IMR-90 (cell line): ENCODE measurements around the gene FNDC10. TPM values are rescaled to one million over a fixed set of nuclear protein-coding genes. Genes with fewer than 3 reads are reported as not detected.

ENCODE experiments used
- ATAC-seq: fragments of 200-7000 bp; cut with Tn5 transposase; 2 replicates; pipeline ENCODE4 v1.9.1; 2020; ENCODE audit warnings: low read depth, mild to moderate bottlenecking, moderate library complexity
- BruUV-seq: library from RNA; stranded (reverse); fragments of 400-500 nt; replicated peaks from 2 replicates; lab custom pipeline; 2021; lab: Mats Ljungman, UMichigan
- CTCF ChIA-PET: fragments of 300-600 bp; formaldehyde crosslinking; extraction: SDS; loops from one replicate; lab custom pipeline; 2021; ENCODE audit warnings: antibody characterized with exemption; lab: Yijun Ruan, JAX
- POLR2A ChIA-PET: fragments of 300-600 bp; sonication (Branson Sonifier 250); formaldehyde crosslinking; loops from one replicate; lab custom pipeline; 2022; ENCODE audit warnings: antibody characterized with exemption; ENCODE audit not compliant: unreplicated experiment; lab: Charles Lee
- DNase-seq: peaks from one replicate; pipeline ENCODE4 v3.0.0; 2013
- H2AFZ ChIP-seq: replicated peaks from 2 replicates; pipeline ENCODE3; 2013; ENCODE audit warnings: low read length, mild to moderate bottlenecking; ENCODE audit not compliant: poor library complexity
- H2AK5ac ChIP-seq: 2 replicates; pipeline ENCODE4 v1.6.1; 2013; ENCODE audit warnings: low read depth, low read length, inconsistent platforms
- H2AK9ac ChIP-seq: replicated peaks from 2 replicates; pipeline ENCODE3; 2013; ENCODE audit warnings: mild to moderate bottlenecking, low read depth, low read length, moderate library complexity; ENCODE audit not compliant: poor library complexity
- H2BK120ac ChIP-seq: 2 replicates; pipeline ENCODE4 v1.6.1; 2013; ENCODE audit warnings: low read depth, low read length, inconsistent platforms
- H2BK15ac ChIP-seq: 3 replicates; pipeline ENCODE4 v1.6.1; 2013; ENCODE audit warnings: low read depth, low read length, inconsistent platforms
- H2BK20ac ChIP-seq: 2 replicates; pipeline ENCODE4 v1.6.1; 2013; ENCODE audit warnings: low read depth, mild to moderate bottlenecking, inconsistent platforms, low read length, moderate library complexity
- H2BK5ac ChIP-seq: 2 replicates; pipeline ENCODE4 v1.6.1; 2013; ENCODE audit warnings: mild to moderate bottlenecking, low read depth, low read length, inconsistent platforms; ENCODE audit not compliant: poor library complexity, severe bottlenecking
- H3K14ac ChIP-seq: replicated peaks from 2 replicates; pipeline ENCODE4 v1.6.1; 2013; ENCODE audit warnings: low read depth, low read length, inconsistent platforms
- H3K18ac ChIP-seq: 2 replicates; pipeline ENCODE4 v1.6.1; 2013; ENCODE audit warnings: low read depth, low read length, control low read depth
- H3K23ac ChIP-seq: 2 replicates; pipeline ENCODE4 v1.6.1; 2013; ENCODE audit warnings: low read depth, low read length, inconsistent platforms
- H3K27ac ChIP-seq: 2 replicates; pipeline ENCODE4 v1.5.1; 2013; ENCODE audit warnings: mild to moderate bottlenecking, control low read depth, low read length; ENCODE audit not compliant: insufficient read depth
- H3K27me3 ChIP-seq: 2 replicates; pipeline ENCODE4 v1.6.1; 2013; ENCODE audit warnings: low read length; ENCODE audit not compliant: control insufficient read depth, insufficient read depth
- H3K36me3 ChIP-seq: 2 replicates; pipeline ENCODE4 v1.6.1; 2013; ENCODE audit warnings: low read length, mixed read lengths; ENCODE audit not compliant: control insufficient read depth, insufficient read depth
- H3K4ac ChIP-seq: 2 replicates; pipeline ENCODE4 v1.6.1; 2013; ENCODE audit warnings: low read depth, low read length, inconsistent platforms
- H3K4me1 ChIP-seq: 2 replicates; pipeline ENCODE4 v1.6.1; 2013; ENCODE audit warnings: low read length, mixed read lengths; ENCODE audit not compliant: control insufficient read depth, insufficient read depth
- H3K4me2 ChIP-seq: 2 replicates; pipeline ENCODE4 v1.6.1; 2013; ENCODE audit warnings: low read depth, mild to moderate bottlenecking, control low read depth, low read length, moderate library complexity
- H3K4me3 ChIP-seq: 2 replicates; pipeline ENCODE4 v1.5.1; 2013; ENCODE audit warnings: low read depth, mild to moderate bottlenecking, control low read depth, low read length, moderate library complexity; ENCODE audit not compliant: insufficient read depth
- H3K56ac ChIP-seq: 2 replicates; pipeline ENCODE4 v1.6.1; 2013; ENCODE audit warnings: low read length, inconsistent platforms; ENCODE audit not compliant: insufficient read depth; ENCODE audit errors: extremely low read depth
- H3K79me1 ChIP-seq, 2 experiments: 2 replicates each; pipeline ENCODE4 v1.6.1; 2013; ENCODE audit warnings: low read length in 2 of 2, inconsistent platforms in 1 of 2, low read depth in 1 of 2
- H3K9ac ChIP-seq: 2 replicates; pipeline ENCODE4 v1.6.1; 2013; ENCODE audit warnings: low read depth, low read length, control low read depth
- H3K9me1 ChIP-seq: 2 replicates; pipeline ENCODE4 v1.6.1; 2013; ENCODE audit warnings: low read length, inconsistent platforms; ENCODE audit not compliant: insufficient read depth
- H3K9me3 ChIP-seq: 2 replicates; pipeline ENCODE4 v1.6.1; 2013; ENCODE audit warnings: low read length; ENCODE audit not compliant: control insufficient read depth, insufficient read depth
- H4K20me1 ChIP-seq: 2 replicates; pipeline ENCODE4 v1.6.1; 2013; ENCODE audit warnings: low read length, inconsistent platforms; ENCODE audit not compliant: insufficient read depth
- H4K5ac ChIP-seq: 2 replicates; pipeline ENCODE4 v1.6.1; 2013; ENCODE audit warnings: mild to moderate bottlenecking, low read depth, low read length, control low read depth
- H4K8ac ChIP-seq, 2 experiments: 2 replicates each; pipeline ENCODE4 v1.6.1; 2013; ENCODE audit warnings: low read depth in 2 of 2, low read length in 2 of 2, control low read depth in 1 of 2, inconsistent platforms in 1 of 2
- H4K91ac ChIP-seq: 2 replicates; pipeline ENCODE4 v1.6.1; 2013; ENCODE audit warnings: low read depth, low read length, inconsistent platforms; ENCODE audit not compliant: insufficient read depth
- CTCF ChIP-seq: conservative IDR thresholded peaks from 2 replicates; pipeline ENCODE4 v1.5.1; 2012; ENCODE audit warnings: mild to moderate bottlenecking, low read depth, low read length, improper control_type of control experiment
- MAFK ChIP-seq: IDR thresholded peaks from 2 replicates; pipeline ENCODE4 v1.6.1; 2012; ENCODE audit warnings: low read depth, low read length, improper control_type of control experiment
- WGBS, 2 experiments: methylation state at CpG; one replicate each; pipeline versions ENCODE4 v1.1.5 to v1.1.7; 2013; ENCODE audit warnings: missing lambda C conversion rate in 2 of 2; ENCODE audit not compliant: insufficient read length in 1 of 2; ENCODE audit errors: extremely low coverage in 2 of 2; 5-methylcytosine and 5-hydroxymethylcytosine counted together
- dilution Hi-C: fragments of 300-500 bp; cut with HindIII; formaldehyde crosslinking; loops from one replicate; pipeline ENCODE4 v1.14.3; 2018; ENCODE audit warnings: low sequenced_read_pairs; ENCODE audit not compliant: unreplicated experiment
- in situ Hi-C: fragments of 300-500 bp; cut with MboI; formaldehyde crosslinking; loops from 3 replicates; pipeline ENCODE4 v1.14.3; 2019; ENCODE audit warnings: low sequenced_read_pairs, inconsistent platforms, mixed read lengths
- intact Hi-C: fragments of 100-400 bp; cut with micrococcal nuclease; formaldehyde crosslinking; loops from 2 replicates; pipeline ENCODE4 v1.10.0; 2022
- polyA plus RNA-seq, 3 experiments: library from polyadenylated mRNA; depleted of rRNA; stranded (reverse); fragments of >200 nt; gene quantifications; 2 replicates each; pipeline ENCODE4 v1.2.3, GENCODE V29; 2012; ENCODE audit warnings: low replicate concordance in 1 of 3
- total RNA-seq: library from RNA; depleted of rRNA; stranded (reverse); fragments of >200 nt; gene quantifications from 2 replicates; pipeline ENCODE4 v1.2.3, GENCODE V29; 2012

Gene FNDC10
- total and polyA plus RNA-seq, 2 of the 4 experiments (the other 2 are of a cell fraction): 0.36 to 5.8 TPM

DNA sequence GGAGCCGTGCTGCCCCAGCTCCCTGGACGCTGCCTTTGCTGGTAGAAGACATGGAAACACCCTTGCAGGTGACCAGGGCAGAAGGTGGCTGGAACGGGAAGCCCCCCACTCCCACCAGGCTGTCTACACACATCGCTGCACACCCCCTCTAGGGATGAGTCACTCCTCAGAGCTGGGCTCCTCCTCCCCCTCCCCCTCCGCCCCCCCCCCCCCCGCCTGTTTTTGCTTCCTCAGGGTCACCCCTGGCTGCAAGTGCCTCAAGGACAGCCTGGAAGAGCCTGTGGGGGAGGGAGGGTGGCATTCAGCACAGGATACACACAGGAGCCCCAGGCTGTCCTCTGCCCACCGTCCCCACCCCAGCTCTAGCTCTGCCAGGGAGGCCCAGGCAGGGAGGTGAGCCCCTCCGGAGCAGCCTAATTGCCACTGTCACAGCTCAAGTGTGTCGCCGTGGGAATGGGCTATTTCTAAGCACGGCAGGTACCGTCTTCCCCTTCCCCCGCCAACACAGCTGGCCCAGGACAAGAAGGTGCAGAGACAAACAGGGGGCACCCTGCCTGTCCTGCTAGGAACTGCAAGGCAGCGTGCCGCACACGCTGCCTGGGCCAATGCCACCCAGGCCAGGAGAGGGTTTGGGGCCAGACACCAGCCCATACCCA lies 2.5 kb downstream of the FNDC10 start:
- Histone ChIP-seq H2BK20ac (no peak overlapping the region), H4K20me1 (no peaks in the 10 kb centered on the region), H3K4me3 (no peak overlapping the region), H3K4me1 (peaks cover 10% of the 10 kb centered on the region; the same call in 1 of the 2 replicates), H4K91ac (no peak overlapping the region), H3K23ac (peak overlapping the region; percentile 49; the same call in 1 of the 2 replicates), H3K4me2 (no peak overlapping the region; the same call in 1 of the 2 replicates), H2AK5ac (no peak overlapping the region), H3K18ac (no peak overlapping the region), H4K5ac (no peak overlapping the region), H3K9me3 (no peaks in the 10 kb centered on the region), H4K8ac (no peak overlapping the region), H2BK120ac (no peak overlapping the region), H3K9ac (no peak overlapping the region), H3K14ac (no peak overlapping the region), H3K4ac (no peak overlapping the region), H3K27ac (no peak overlapping the region), H3K56ac (no peak overlapping the region), H3K9me1 (no peaks in the 10 kb centered on the region), H2AFZ (peak overlapping the region; percentile 76), H3K36me3 (no peaks in the 10 kb centered on the region), H2BK15ac (no peak overlapping the region), H3K79me1 (no peaks in the 10 kb centered on the region), H3K27me3 (peaks cover 24% of the 10 kb centered on the region), H2AK9ac (peak overlapping the region; percentile 50), H2BK5ac (no peak overlapping the region)
- in situ Hi-C loops (no loop called here), dilution Hi-C loops (no loop called here), intact Hi-C loops (no loop called here)
- no peak for ATAC-seq
- POLR2A ChIA-PET: no interaction called here
- no peak for DNase-seq
- 26% methylated on average over 5 of the region's 16 CpGs; no CpG with 5 or more reads in 1 of the 2 experiments for WGBS, 2 experiments
- CTCF ChIA-PET: interaction anchor here (0.8 kb wide), 1 partner anchor 264 kb away, joined by 3 read pairs; no protein-coding TSS in a partner anchor
- BruUV-seq: no TSS peak
- TF ChIP-seq CTCF: peak; percentile 36
- no peak for TF ChIP-seq MAFK
